ENCODE measurements around the gene TIMM50.

GRCh38 chr19:39494661-39495060, 14.0 kb downstream of the TIMM50 start:
- TF ChIP-seq CTCF (IDR thresholded peaks at IDR 0.05; ENCODE audit: insufficient read depth, low read length, poor library complexity, severe bottlenecking) (no peak), EZH2phosphoT487 (conservative IDR thresholded peaks at IDR 0.05; ENCODE audit: low read length) (no peak)

Data from SU-DHL-6 (cell line).